NB4 (cell line): Measurements from ENCODE around the gene GABRR2.

Experiments
- CTCF ChIP-seq: IDR thresholded peaks from one replicate; pipeline ENCODE4 v1.5.1; 2012; ENCODE audit warnings: low read depth, low read length
- MYC ChIP-seq: IDR thresholded peaks from 2 replicates; pipeline ENCODE4 v1.6.1; 2011; ENCODE audit warnings: low read depth, low read length
- POLR2A ChIP-seq: IDR thresholded peaks from 2 replicates; pipeline ENCODE4 v1.6.1; 2011; ENCODE audit warnings: mild to moderate bottlenecking; ENCODE audit not compliant: insufficient read length; ENCODE audit errors: extremely low read depth

DNA sequence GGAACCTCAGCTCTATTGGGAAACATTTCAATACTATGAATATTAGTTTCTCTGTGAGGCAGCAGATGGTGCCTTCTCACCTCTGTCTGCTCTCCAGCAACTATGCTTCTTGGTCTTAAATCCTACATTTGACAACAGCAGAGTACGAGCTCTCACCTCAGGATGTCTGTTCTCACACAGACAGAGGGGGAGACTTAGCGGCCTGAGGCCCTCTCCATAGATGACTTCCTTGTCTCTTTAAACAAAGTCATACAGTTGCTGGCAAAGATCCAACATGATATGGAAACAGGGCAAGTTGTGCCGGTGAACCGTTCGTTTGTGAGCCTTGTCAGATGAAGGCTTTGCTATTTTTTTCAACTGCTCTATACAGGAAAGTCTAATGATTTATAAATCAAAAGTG lies 54.3 kb downstream of the GABRR2 start:
- no peak for TF ChIP-seq CTCF
- no peak for TF ChIP-seq MYC
- TF ChIP-seq POLR2A: no peak
